Tibial nerve (tissue), 4 donors: ENCODE results near the gene ETNK2. TPM values are rescaled to one million over a fixed set of nuclear protein-coding genes. Genes with fewer than 3 reads are reported as not detected.

Experiments
- DNase-seq, 2 donors: peaks; one replicate each; pipeline ENCODE4 v3.0.0-alpha.2; 2019; ENCODE audit warnings: low spot score in 2 of 2
- H3K27ac ChIP-seq, 4 donors: fragments of 200-600 bp; sonication (generic) in 3 of 4; one replicate each; pipeline ENCODE4 v1.5.1; 2017 to 2019; ENCODE audit warnings: mild to moderate bottlenecking in 1 of 4
- H3K27me3 ChIP-seq, 2 donors: fragments of 200-600 bp; sonication (generic) in 1 of 2; one replicate each; pipeline versions ENCODE4 v1.5.1 to v1.6.0; 2017 to 2019
- H3K36me3 ChIP-seq, 3 donors: fragments of 200-600 bp; sonication (generic); one replicate each; pipeline ENCODE4 v1.5.1; 2018 to 2019
- H3K4me1 ChIP-seq, 4 donors: fragments of 200-600 bp; sonication (generic) in 3 of 4; one replicate each; pipeline ENCODE4 v1.5.1; 2017 to 2019
- H3K4me3 ChIP-seq, 4 donors: fragments of 200-600 bp; sonication (generic) in 3 of 4; one replicate each; pipeline ENCODE4 v1.5.1; 2017 to 2019; ENCODE audit warnings: mild to moderate bottlenecking in 1 of 4, moderate library complexity in 1 of 4
- H3K9me3 ChIP-seq, 4 donors: fragments of 200-600 bp; sonication (generic) in 3 of 4; one replicate each; pipeline ENCODE4 v1.5.1; 2017 to 2019
- CTCF ChIP-seq, 5 experiments: fragments of 200-600 bp in 3 of 5; fragments of 450-650 bp in 2 of 5; sonication (generic) in 3 of 5; IDR thresholded peaks; one replicate each; pipeline ENCODE4 v1.5.1; 2016 to 2019; ENCODE audit warnings: antibody characterized with exemption in 5 of 5, mild to moderate bottlenecking in 3 of 5, moderate library complexity in 2 of 5
- EP300 ChIP-seq, 2 donors: sonication (generic); formaldehyde crosslinking; IDR thresholded peaks; one replicate each; pipeline ENCODE4 v1.6.1; 2017; ENCODE audit warnings: antibody characterized with exemption in 2 of 2, mild to moderate bottlenecking in 1 of 2
- POLR2A ChIP-seq, 2 donors: fragments of 450-650 bp; IDR thresholded peaks; one replicate each; pipeline ENCODE4 v1.6.1; 2017; ENCODE audit warnings: antibody characterized with exemption in 2 of 2, mild to moderate bottlenecking in 2 of 2, moderate library complexity in 2 of 2
- WGBS, 2 donors: methylation state at CpG; one replicate each; pipeline ENCODE4 v1.1.5; 2018; 5-methylcytosine and 5-hydroxymethylcytosine counted together
- total RNA-seq, 4 donors: library from RNA; depleted of rRNA; stranded (reverse); fragments of >200 nt; gene quantifications; one replicate each; pipeline ENCODE4 v1.1.0, GENCODE V29; 2016

Gene ETNK2
- total RNA-seq, 4 donors from 2014 or later: 24.6 to 95.2 (median 67.8) TPM

DNA sequence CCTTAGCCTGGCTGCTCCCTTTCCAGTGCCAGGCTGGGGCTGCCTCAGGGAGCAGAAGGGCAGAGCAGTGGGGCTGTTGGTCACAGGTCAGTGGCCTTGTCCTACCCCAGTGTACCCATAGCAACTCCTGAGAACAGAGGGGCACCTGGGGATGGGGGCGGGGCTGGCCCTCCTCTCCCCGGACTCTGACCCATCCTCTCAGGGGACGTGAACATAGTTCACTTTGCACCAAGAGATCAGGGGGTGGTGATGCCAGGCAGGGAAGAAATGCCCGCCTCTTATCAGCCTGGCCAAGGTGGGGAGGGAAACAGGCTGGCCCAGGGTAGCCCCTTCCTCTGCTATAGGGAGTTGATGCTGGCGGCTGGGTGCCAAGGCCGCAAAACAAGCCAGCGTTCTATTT lies 4.9 kb downstream of the ETNK2 start:
- WGBS, 2 donors: 76 to 84% methylated on average over 7 of the region's 7 CpGs
- Histone ChIP-seq H3K4me1 (peaks cover 0 to 44% (median 0%) of the 10 kb centered on the region in 4 donors), H3K27me3 (no peaks in the 10 kb centered on the region), H3K4me3 (no peak overlapping the region), H3K9me3 (no peaks in the 10 kb centered on the region), H3K27ac (peak overlapping the region in 3 of 4 donors; percentile 54 to 96 (median 80)), H3K36me3 (peaks cover 0 to 50% (median 0%) of the 10 kb centered on the region in 3 donors)
- no peak for TF ChIP-seq POLR2A (IDR thresholded peaks at IDR 0.05)
- TF ChIP-seq EP300 (IDR thresholded peaks at IDR 0.05): no peak
- no peak for TF ChIP-seq CTCF (IDR thresholded peaks at IDR 0.05)
- no peak for DNase-seq

- DNase-seq: no peak
- Histone ChIP-seq H3K27ac (peak overlapping the region in 1 of 4 donors; percentile 8), H3K4me1 (peaks cover 0 to 44% (median 0%) of the 10 kb centered on the region in 4 donors), H3K4me3 (no peak overlapping the region), H3K27me3 (no peaks in the 10 kb centered on the region), H3K36me3 (peaks cover 0 to 57% (median 0%) of the 10 kb centered on the region in 3 donors), H3K9me3 (no peaks in the 10 kb centered on the region)
- TF ChIP-seq CTCF (IDR thresholded peaks at IDR 0.05) (no peak), POLR2A (IDR thresholded peaks at IDR 0.05) (no peak), EP300 (IDR thresholded peaks at IDR 0.05) (no peak)
- 86 to 94% methylated on average over 6 of the region's 6 CpGs for WGBS, 2 donors
These were observed 5.5 kb downstream of the ETNK2 start for GRCh38 chr1:204146309-204146708.

- peaks cover 0 to 69% (median 0%) of the 10 kb centered on the region in 3 donors for H3K36me3 ChIP-seq
- no peaks in the 10 kb centered on the region for H3K9me3 ChIP-seq
- H3K4me3 ChIP-seq: no peak overlapping the region
- no peaks in the 10 kb centered on the region for H3K27me3 ChIP-seq
- no peak overlapping the region for H3K27ac ChIP-seq
- WGBS, 2 donors: 75 to 77% methylated on average over 4 of the region's 4 CpGs
- peaks cover 0 to 31% (median 0%) of the 10 kb centered on the region in 4 donors for H3K4me1 ChIP-seq
- DNase-seq: no peak
- TF ChIP-seq CTCF (IDR thresholded peaks at IDR 0.05) (no peak), EP300 (IDR thresholded peaks at IDR 0.05) (no peak), POLR2A (IDR thresholded peaks at IDR 0.05) (no peak)
These were observed 6.8 kb downstream of the ETNK2 start for GRCh38 chr1:204145033-204145504.

- Histone ChIP-seq H3K4me3 (no peak overlapping the region), H3K4me1 (peaks cover 0 to 15% (median 0%) of the 10 kb centered on the region in 4 donors), H3K36me3 (peaks cover 0 to 86% (median 0%) of the 10 kb centered on the region in 3 donors), H3K27me3 (no peaks in the 10 kb centered on the region), H3K9me3 (no peaks in the 10 kb centered on the region), H3K27ac (no peak overlapping the region)
- TF ChIP-seq POLR2A (IDR thresholded peaks at IDR 0.05): no peak
- TF ChIP-seq EP300 (IDR thresholded peaks at IDR 0.05): no peak
- TF ChIP-seq CTCF (IDR thresholded peaks at IDR 0.05): no peak
- DNase-seq: no peak
- 70 to 71% methylated on average over 14 of the region's 14 CpGs for WGBS, 2 donors
These were observed 8.4 kb downstream of the ETNK2 start for GRCh38 chr1:204143276-204144041.
